ENCODE results near the gene F11.
"Not testable (repeated sequence)": the region's sequence is repeated elsewhere in the genome, so short reads cannot be mapped to it uniquely, and the experiment has no call there.

F11 gene

GRCh38 chr4:186307916-186308315 lies 41.9 kb downstream of the F11 start:
- no peak for TF ChIP-seq CTCF (conservative IDR thresholded peaks at IDR 0.05; ENCODE audit: low read depth, low read length)
- H3K4me2 ChIP-seq, result no peak overlapping the region
- no peaks in the 10 kb centered on the region for H3K36me3 ChIP-seq (ENCODE audit: insufficient read depth)
- H3K27ac ChIP-seq, result no peak overlapping the region
- no peaks in the 10 kb centered on the region for H4K20me1 ChIP-seq (ENCODE audit: insufficient read depth)
- no peaks in the 10 kb centered on the region for H3K4me1 ChIP-seq (ENCODE audit: low read depth, poor library complexity, severe bottlenecking)
- H3K79me2 ChIP-seq (ENCODE audit: insufficient read depth, low read depth), result no peaks in the 10 kb centered on the region
- no peaks in the 10 kb centered on the region for H3K27me3 ChIP-seq (ENCODE audit: insufficient read depth, low read depth)
- H2AFZ ChIP-seq (ENCODE audit: low read depth), result no peak overlapping the region
- no peak overlapping the region for H3K4me3 ChIP-seq (IDR thresholded peaks at IDR 0.05; ENCODE audit: insufficient read depth, low read depth, low read length)
- H3K9ac ChIP-seq, result no peak overlapping the region

GRCh38 chr4:186318481-186318880 lies 52.5 kb downstream of the F11 start:
- no peaks in the 10 kb centered on the region for H3K27me3 ChIP-seq (ENCODE audit: insufficient read depth, low read depth)

GRCh38 chr4:186324660-186325059 lies 58.7 kb downstream of the F11 start:
- not testable (repeated sequence) for H3K27ac ChIP-seq; H3K4me3 ChIP-seq (IDR thresholded peaks at IDR 0.05; ENCODE audit: insufficient read depth, low read depth, low read length); H3K36me3 ChIP-seq (ENCODE audit: insufficient read depth); H3K9ac ChIP-seq; H3K27me3 ChIP-seq (ENCODE audit: insufficient read depth, low read depth); H4K20me1 ChIP-seq (ENCODE audit: insufficient read depth); H3K4me2 ChIP-seq; H2AFZ ChIP-seq (ENCODE audit: low read depth); H3K4me1 ChIP-seq (ENCODE audit: low read depth, poor library complexity, severe bottlenecking); H3K79me2 ChIP-seq (ENCODE audit: insufficient read depth, low read depth)

More at GRCh38 chr4:186318481-186318880, 52.5 kb downstream of the F11 start:
- H4K20me1 ChIP-seq (ENCODE audit: insufficient read depth), result no peaks in the 10 kb centered on the region
- H3K27ac ChIP-seq, result no peak overlapping the region
- H3K4me3 ChIP-seq (IDR thresholded peaks at IDR 0.05; ENCODE audit: insufficient read depth, low read depth, low read length), result no peak overlapping the region
- H3K4me2 ChIP-seq, result no peak overlapping the region
- no peak for TF ChIP-seq CTCF (conservative IDR thresholded peaks at IDR 0.05; ENCODE audit: low read depth, low read length)
- H3K4me1 ChIP-seq (ENCODE audit: low read depth, poor library complexity, severe bottlenecking), result no peaks in the 10 kb centered on the region
- no peak overlapping the region for H3K9ac ChIP-seq
- no peaks in the 10 kb centered on the region for H3K36me3 ChIP-seq (ENCODE audit: insufficient read depth)
- H2AFZ ChIP-seq (ENCODE audit: low read depth), result no peak overlapping the region
- H3K79me2 ChIP-seq (ENCODE audit: insufficient read depth, low read depth), result no peaks in the 10 kb centered on the region

- Histone ChIP-seq H3K4me3 (IDR thresholded peaks at IDR 0.05; ENCODE audit: insufficient read depth, low read depth, low read length) (no peak overlapping the region), H2AFZ (ENCODE audit: low read depth) (no peak overlapping the region), H3K79me2 (ENCODE audit: insufficient read depth, low read depth) (no peaks in the 10 kb centered on the region), H4K20me1 (ENCODE audit: insufficient read depth) (no peaks in the 10 kb centered on the region), H3K4me2 (no peak overlapping the region), H3K36me3 (ENCODE audit: insufficient read depth) (no peaks in the 10 kb centered on the region), H3K9ac (no peak overlapping the region), H3K27ac (no peak overlapping the region), H3K27me3 (ENCODE audit: insufficient read depth, low read depth) (no peaks in the 10 kb centered on the region), H3K4me1 (ENCODE audit: low read depth, poor library complexity, severe bottlenecking) (no peaks in the 10 kb centered on the region)
- TF ChIP-seq CTCF (conservative IDR thresholded peaks at IDR 0.05; ENCODE audit: low read depth, low read length), result no peak
These were observed 60.4 kb downstream of the F11 start for GRCh38 chr4:186326391-186326790.

GRCh38 chr4:186329372-186329771 lies 63.4 kb downstream of the F11 start:
- Histone ChIP-seq H4K20me1 (ENCODE audit: insufficient read depth) (no peaks in the 10 kb centered on the region), H3K4me3 (IDR thresholded peaks at IDR 0.05; ENCODE audit: insufficient read depth, low read depth, low read length) (no peak overlapping the region), H3K4me1 (ENCODE audit: low read depth, poor library complexity, severe bottlenecking) (no peaks in the 10 kb centered on the region), H3K36me3 (ENCODE audit: insufficient read depth) (no peaks in the 10 kb centered on the region), H3K9ac (no peak overlapping the region), H3K27me3 (ENCODE audit: insufficient read depth, low read depth) (no peaks in the 10 kb centered on the region), H3K79me2 (ENCODE audit: insufficient read depth, low read depth) (no peaks in the 10 kb centered on the region), H2AFZ (ENCODE audit: low read depth) (no peak overlapping the region), H3K27ac (no peak overlapping the region), H3K4me2 (no peak overlapping the region)
- TF ChIP-seq CTCF (conservative IDR thresholded peaks at IDR 0.05; ENCODE audit: low read depth, low read length), result no peak
